ENCODE results near the gene TPRG1L. TPM values are rescaled to one million over a fixed set of nuclear protein-coding genes. Genes with fewer than 3 reads are reported as not detected.
A peak's percentile ranks its signal among the peaks of the same experiment; 100 is the strongest.

Gene TPRG1L
- total and polyA plus RNA-seq, 9 donors = 11.0 to 32.4 (median 30.0) TPM

- no peak for DNase-seq
- Histone ChIP-seq H3K9me3 (replicated peaks; ENCODE audit: control insufficient read depth, low read depth, low read length) (no peaks in the 10 kb centered on the region), H3K36me3 (ENCODE audit: control insufficient read depth, insufficient read depth, low read length) (peaks cover 35% of the 10 kb centered on the region), H3K27ac (ENCODE audit: low read length) (no peak overlapping the region), H3K4me1 (ENCODE audit: control insufficient read depth, insufficient read depth, low read length) (peaks cover 20% of the 10 kb centered on the region), H3K4me3 (ENCODE audit: low read length) (peak overlapping the region; percentile 54), H3K27me3 (ENCODE audit: control insufficient read depth, insufficient read depth, low read length) (no peaks in the 10 kb centered on the region)
- 4% methylated on average over 36 of the region's 71 CpGs for WGBS (ENCODE audit: insufficient coverage)
These were observed 514 bp downstream of the TPRG1L start for GRCh38 chr1:3625151-3625907.

DNA sequence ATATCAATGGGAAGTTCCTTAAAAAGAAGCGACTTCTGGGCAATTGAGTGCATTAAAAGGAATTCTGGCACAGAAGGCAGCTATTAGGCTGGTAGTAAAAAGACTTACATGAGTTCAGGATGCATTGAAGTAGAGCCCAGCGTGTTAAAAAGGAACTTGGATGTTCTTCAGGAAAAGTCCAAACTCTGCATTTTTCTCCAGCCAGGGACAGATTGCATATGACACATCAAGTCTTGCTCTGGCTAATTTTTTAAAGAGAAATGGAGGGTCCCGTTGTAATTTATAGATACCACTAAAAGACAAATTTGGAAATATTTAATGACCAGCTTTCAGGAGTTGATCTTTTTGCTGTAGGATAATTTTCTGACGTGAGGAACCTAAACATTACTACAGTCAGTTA lies 1.2 kb downstream of the TPRG1L start:
- no peaks in the 10 kb centered on the region for H3K9me3 ChIP-seq (replicated peaks; ENCODE audit: control insufficient read depth, low read depth, low read length)
- H3K4me3 ChIP-seq (ENCODE audit: low read length) = no peak overlapping the region
- WGBS (ENCODE audit: insufficient coverage) = 75% methylated on average over 1 of the region's 4 CpGs
- peaks cover 41% of the 10 kb centered on the region for H3K36me3 ChIP-seq (ENCODE audit: control insufficient read depth, insufficient read depth, low read length)
- no peak overlapping the region for H3K27ac ChIP-seq (ENCODE audit: low read length)
- no peak for DNase-seq
- no peaks in the 10 kb centered on the region for H3K27me3 ChIP-seq (ENCODE audit: control insufficient read depth, insufficient read depth, low read length)
- H3K4me1 ChIP-seq (ENCODE audit: control insufficient read depth, insufficient read depth, low read length) = peaks cover 20% of the 10 kb centered on the region

- WGBS (ENCODE audit: insufficient coverage) = 91% methylated on average over 26 of the region's 26 CpGs
- Histone ChIP-seq H3K36me3 (ENCODE audit: control insufficient read depth, insufficient read depth, low read length) (peaks cover 55% of the 10 kb centered on the region), H3K4me3 (ENCODE audit: low read length) (no peak overlapping the region), H3K27me3 (ENCODE audit: control insufficient read depth, insufficient read depth, low read length) (no peaks in the 10 kb centered on the region), H3K27ac (ENCODE audit: low read length) (no peak overlapping the region), H3K4me1 (ENCODE audit: control insufficient read depth, insufficient read depth, low read length) (peaks cover 20% of the 10 kb centered on the region), H3K9me3 (replicated peaks; ENCODE audit: control insufficient read depth, low read depth, low read length) (no peaks in the 10 kb centered on the region)
- no peak for DNase-seq
These were observed 2.9 kb downstream of the TPRG1L start for GRCh38 chr1:3627515-3628253.

GRCh38 chr1:3628445-3628844 lies 3.6 kb downstream of the TPRG1L start:
- Histone ChIP-seq H3K27me3 (ENCODE audit: control insufficient read depth, insufficient read depth, low read length) (no peaks in the 10 kb centered on the region), H3K36me3 (ENCODE audit: control insufficient read depth, insufficient read depth, low read length) (peaks cover 59% of the 10 kb centered on the region), H3K4me1 (ENCODE audit: control insufficient read depth, insufficient read depth, low read length) (peaks cover 19% of the 10 kb centered on the region), H3K27ac (ENCODE audit: low read length) (no peak overlapping the region), H3K4me3 (ENCODE audit: low read length) (no peak overlapping the region), H3K9me3 (replicated peaks; ENCODE audit: control insufficient read depth, low read depth, low read length) (no peaks in the 10 kb centered on the region)
- DNase-seq = no peak
- 89% methylated on average over 4 of the region's 10 CpGs for WGBS (ENCODE audit: insufficient coverage)

- Histone ChIP-seq H3K4me1 (ENCODE audit: control insufficient read depth, insufficient read depth, low read length) (peaks cover 14% of the 10 kb centered on the region), H3K9me3 (replicated peaks; ENCODE audit: control insufficient read depth, low read depth, low read length) (no peaks in the 10 kb centered on the region), H3K36me3 (ENCODE audit: control insufficient read depth, insufficient read depth, low read length) (peaks cover 70% of the 10 kb centered on the region), H3K27me3 (ENCODE audit: control insufficient read depth, insufficient read depth, low read length) (no peaks in the 10 kb centered on the region), H3K4me3 (ENCODE audit: low read length) (no peak overlapping the region), H3K27ac (ENCODE audit: low read length) (no peak overlapping the region)
- DNase-seq = no peak
- WGBS (ENCODE audit: insufficient coverage) = 91% methylated on average over 12 of the region's 16 CpGs
These were observed 4.8 kb downstream of the TPRG1L start for GRCh38 chr1:3629561-3630160.

- no peak overlapping the region for H3K27ac ChIP-seq (ENCODE audit: low read length)
- no peak for DNase-seq
- WGBS (ENCODE audit: insufficient coverage) = 85% methylated on average over 9 of the region's 11 CpGs
- peaks cover 14% of the 10 kb centered on the region for H3K4me1 ChIP-seq (ENCODE audit: control insufficient read depth, insufficient read depth, low read length)
- H3K27me3 ChIP-seq (ENCODE audit: control insufficient read depth, insufficient read depth, low read length) = no peaks in the 10 kb centered on the region
- H3K4me3 ChIP-seq (ENCODE audit: low read length) = no peak overlapping the region
- peaks cover 74% of the 10 kb centered on the region for H3K36me3 ChIP-seq (ENCODE audit: control insufficient read depth, insufficient read depth, low read length)
- H3K9me3 ChIP-seq (replicated peaks; ENCODE audit: control insufficient read depth, low read depth, low read length) = no peaks in the 10 kb centered on the region
These were observed 5.4 kb downstream of the TPRG1L start for GRCh38 chr1:3630161-3630611.

GRCh38 chr1:3630914-3631313 lies 6.1 kb downstream of the TPRG1L start:
- Histone ChIP-seq H3K9me3 (replicated peaks; ENCODE audit: control insufficient read depth, low read depth, low read length) (no peaks in the 10 kb centered on the region), H3K4me3 (ENCODE audit: low read length) (no peak overlapping the region), H3K27me3 (ENCODE audit: control insufficient read depth, insufficient read depth, low read length) (no peaks in the 10 kb centered on the region), H3K36me3 (ENCODE audit: control insufficient read depth, insufficient read depth, low read length) (peaks cover 82% of the 10 kb centered on the region), H3K4me1 (ENCODE audit: control insufficient read depth, insufficient read depth, low read length) (peaks cover 9% of the 10 kb centered on the region), H3K27ac (ENCODE audit: low read length) (no peak overlapping the region)
- WGBS (ENCODE audit: insufficient coverage) = 67% methylated on average over 9 of the region's 9 CpGs
- DNase-seq = no peak

GRCh38 chr1:3631320-3632260 lies 6.8 kb downstream of the TPRG1L start:
- H3K36me3 ChIP-seq (ENCODE audit: control insufficient read depth, insufficient read depth, low read length) = peaks cover 88% of the 10 kb centered on the region
- H3K27ac ChIP-seq (ENCODE audit: low read length) = no peak overlapping the region
- peaks cover 8% of the 10 kb centered on the region for H3K4me1 ChIP-seq (ENCODE audit: control insufficient read depth, insufficient read depth, low read length)
- H3K27me3 ChIP-seq (ENCODE audit: control insufficient read depth, insufficient read depth, low read length) = no peaks in the 10 kb centered on the region
- WGBS (ENCODE audit: insufficient coverage) = 86% methylated on average over 31 of the region's 36 CpGs
- H3K9me3 ChIP-seq (replicated peaks; ENCODE audit: control insufficient read depth, low read depth, low read length) = no peaks in the 10 kb centered on the region
- H3K4me3 ChIP-seq (ENCODE audit: low read length) = no peak overlapping the region
- no peak for DNase-seq

DNA sequence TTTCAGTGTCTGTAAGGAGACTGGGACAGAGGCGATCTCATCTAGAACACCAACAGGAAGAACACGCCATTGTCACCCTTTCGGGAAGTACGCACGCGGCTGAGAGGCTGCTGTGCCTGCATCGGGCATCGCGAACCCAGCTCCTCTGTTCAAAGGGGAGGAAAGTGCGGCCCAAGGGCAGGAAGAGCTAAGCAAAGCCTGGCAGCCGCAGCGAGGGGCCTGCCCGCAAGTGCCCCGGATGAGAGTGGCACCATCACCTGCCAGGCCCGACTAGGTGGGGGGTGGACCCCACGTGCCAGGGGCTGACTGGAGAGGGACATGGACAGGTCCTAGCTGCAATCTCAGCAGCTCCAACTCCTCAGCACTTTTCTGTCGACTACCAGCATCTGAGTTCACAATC lies 7.5 kb downstream of the TPRG1L start:
- 94% methylated on average over 17 of the region's 17 CpGs for WGBS (ENCODE audit: insufficient coverage)
- Histone ChIP-seq H3K4me1 (ENCODE audit: control insufficient read depth, insufficient read depth, low read length) (peaks cover 8% of the 10 kb centered on the region), H3K27me3 (ENCODE audit: control insufficient read depth, insufficient read depth, low read length) (no peaks in the 10 kb centered on the region), H3K36me3 (ENCODE audit: control insufficient read depth, insufficient read depth, low read length) (peaks cover 88% of the 10 kb centered on the region), H3K9me3 (replicated peaks; ENCODE audit: control insufficient read depth, low read depth, low read length) (no peaks in the 10 kb centered on the region), H3K27ac (ENCODE audit: low read length) (no peak overlapping the region), H3K4me3 (ENCODE audit: low read length) (no peak overlapping the region)
- DNase-seq = no peak
